Mammary epithelial cell (primary cell): ENCODE results near the gene PSMB4.

Experiments used
- EZH2 ChIP-seq: IDR thresholded peaks from 2 replicates; pipeline ENCODE4 v1.6.1; 2012; ENCODE audit warnings: low read length, inconsistent platforms, borderline replicate concordance
- TF ChIP-seq, protein P1 (sequence below), 2 donors: IDR thresholded peaks in 1 of 2; conservative IDR thresholded peaks in 1 of 2; 2 replicates each; pipeline ENCODE4 v1.5.1; 2011 to 2012; ENCODE audit warnings: inconsistent platforms in 2 of 2, low read length in 2 of 2, mild to moderate bottlenecking in 2 of 2, control low read depth in 1 of 2, low read depth in 1 of 2; ENCODE audit not compliant: insufficient read depth in 1 of 2; ENCODE audit errors: extremely low read depth in 1 of 2

DNA sequence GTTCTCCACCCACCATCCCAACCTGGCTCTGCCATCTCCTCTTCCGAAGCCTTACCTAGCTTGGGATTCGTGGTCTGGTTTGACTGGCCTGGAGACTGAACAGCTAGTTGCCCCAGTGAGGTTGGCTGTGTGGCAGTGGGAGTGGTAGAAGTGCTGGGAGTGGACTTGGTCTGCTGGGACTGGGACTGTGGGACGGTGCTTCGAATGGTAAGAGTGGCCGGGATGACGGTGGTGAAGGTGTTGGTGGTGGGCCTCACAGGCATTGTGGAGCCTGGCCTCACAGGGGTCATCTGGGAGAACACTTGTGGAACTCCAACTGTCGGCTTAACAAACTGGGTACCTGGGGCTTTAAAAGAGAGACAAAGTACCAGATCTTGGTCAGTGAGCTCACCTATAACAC lies 28.7 kb downstream of the PSMB4 start:
- TF ChIP-seq, protein P1, sequence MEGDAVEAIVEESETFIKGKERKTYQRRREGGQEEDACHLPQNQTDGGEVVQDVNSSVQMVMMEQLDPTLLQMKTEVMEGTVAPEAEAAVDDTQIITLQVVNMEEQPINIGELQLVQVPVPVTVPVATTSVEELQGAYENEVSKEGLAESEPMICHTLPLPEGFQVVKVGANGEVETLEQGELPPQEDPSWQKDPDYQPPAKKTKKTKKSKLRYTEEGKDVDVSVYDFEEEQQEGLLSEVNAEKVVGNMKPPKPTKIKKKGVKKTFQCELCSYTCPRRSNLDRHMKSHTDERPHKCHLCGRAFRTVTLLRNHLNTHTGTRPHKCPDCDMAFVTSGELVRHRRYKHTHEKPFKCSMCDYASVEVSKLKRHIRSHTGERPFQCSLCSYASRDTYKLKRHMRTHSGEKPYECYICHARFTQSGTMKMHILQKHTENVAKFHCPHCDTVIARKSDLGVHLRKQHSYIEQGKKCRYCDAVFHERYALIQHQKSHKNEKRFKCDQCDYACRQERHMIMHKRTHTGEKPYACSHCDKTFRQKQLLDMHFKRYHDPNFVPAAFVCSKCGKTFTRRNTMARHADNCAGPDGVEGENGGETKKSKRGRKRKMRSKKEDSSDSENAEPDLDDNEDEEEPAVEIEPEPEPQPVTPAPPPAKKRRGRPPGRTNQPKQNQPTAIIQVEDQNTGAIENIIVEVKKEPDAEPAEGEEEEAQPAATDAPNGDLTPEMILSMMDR (conservative IDR thresholded peaks at IDR 0.05 in 1 of 2, IDR thresholded peaks at IDR 0.05 in 1 of 2; ENCODE audit: extremely low read depth in 1 of 2, insufficient read depth in 1 of 2, low read depth in 1 of 2, low read length in 2 of 2) = no peak
- TF ChIP-seq EZH2 = no peak
